Upper lobe of right lung (tissue), 1 donor: Measurements from ENCODE around the gene ZNF683. TPM values are rescaled to one million over a fixed set of nuclear protein-coding genes. Genes with fewer than 3 reads are reported as not detected.
"Not testable (repeated sequence)": the region's sequence is repeated elsewhere in the genome, so short reads cannot be mapped to it uniquely, and the experiment has no call there.

Source experiments
- ATAC-seq: fragments of 200-7000 bp; cut with Tn5 transposase; one replicate; pipeline ENCODE4 v1.9.1; 2020; ENCODE audit warnings: mild to moderate bottlenecking, moderate library complexity
- DNase-seq: peaks from one replicate; pipeline ENCODE4 v3.0.0-alpha.2; 2020
- H3K27ac ChIP-seq: fragments of 200-600 bp; one replicate; pipeline ENCODE4 v1.8.0; 2022
- H3K27me3 ChIP-seq: fragments of 200-600 bp; one replicate; pipeline ENCODE4 v1.8.0; 2022; ENCODE audit warnings: mild to moderate bottlenecking
- H3K36me3 ChIP-seq: fragments of 200-600 bp; one replicate; pipeline ENCODE4 v1.8.0; 2022
- H3K4me1 ChIP-seq: fragments of 200-600 bp; one replicate; pipeline ENCODE4 v1.8.0; 2022
- H3K4me3 ChIP-seq: fragments of 200-600 bp; one replicate; pipeline ENCODE4 v1.8.0; 2022; ENCODE audit warnings: mild to moderate bottlenecking
- H3K9me3 ChIP-seq: fragments of 200-600 bp; one replicate; pipeline ENCODE4 v1.8.0; 2022
- CTCF ChIP-seq: fragments of 200-600 bp; IDR thresholded peaks from one replicate; pipeline ENCODE4 v1.8.0; 2022; ENCODE audit warnings: antibody characterized with exemption
- intact Hi-C: fragments of 100-400 bp; cut with DNase I; formaldehyde crosslinking; loops from one replicate; pipeline ENCODE4 v1.11.0; 2022
- long read RNA-seq: library from polyadenylated mRNA; unstranded; transcript quantifications from one replicate; pipeline ENCODE4 v2.0.0, GENCODE V29; 2021
- total RNA-seq: library from RNA; stranded (reverse); fragmentation: NEBNext Ultra II Directional; extraction: Animal tissue kit (Norgen Biotek cat#: 25700); gene quantifications from one replicate; pipeline ENCODE4 v1.2.1, GENCODE V29; 2021
- donor health status: DM: no; HTN: yes; CAD: no; lungs with severe emphysema.

Gene ZNF683
- total RNA-seq, result 1.1 TPM
- long read RNA-seq, result 0 reads

- H3K27ac ChIP-seq, H3K9me3 ChIP-seq, DNase-seq, H3K27me3 ChIP-seq, intact Hi-C loops, H3K4me3 ChIP-seq, H3K4me1 ChIP-seq, H3K36me3 ChIP-seq, ATAC-seq: not testable (repeated sequence)
Measured at GRCh38 chr1:26372611-26373010, at the start of gene ZNF683. Gene ZNF683, minus strand, starts transcription at chr1:26372750. Its CDS starts 4,179 bp downstream, at chr1:26368571.

- no peak overlapping the region for H3K4me3 ChIP-seq
- ATAC-seq (no peak), DNase-seq (no peak)
- H3K36me3 ChIP-seq, result no peaks in the 10 kb centered on the region
- H3K4me1 ChIP-seq, result no peaks in the 10 kb centered on the region
- intact Hi-C loops, result no loop called here
- H3K27ac ChIP-seq, result no peak overlapping the region
- TF ChIP-seq CTCF, result no peak
- peaks cover 14% of the 10 kb centered on the region for H3K27me3 ChIP-seq
- no peaks in the 10 kb centered on the region for H3K9me3 ChIP-seq
Measured at GRCh38 chr1:26419494-26419893, 46.9 kb upstream of the ZNF683 start.

- Histone ChIP-seq H3K36me3 (no peaks in the 10 kb centered on the region), H3K27me3 (peaks cover 19% of the 10 kb centered on the region), H3K9me3 (no peaks in the 10 kb centered on the region), H3K27ac (no peak overlapping the region), H3K4me1 (no peaks in the 10 kb centered on the region), H3K4me3 (no peak overlapping the region)
- DNase-seq, result no peak
- TF ChIP-seq CTCF, result no peak
- intact Hi-C loops, result no loop called here
- ATAC-seq, result no peak
Measured at GRCh38 chr1:26418865-26419349, 46.4 kb upstream of the ZNF683 start.

- DNase-seq (peak; percentile 87), ATAC-seq (peak; percentile 98)
- H3K27me3 ChIP-seq, result peaks cover 36% of the 10 kb centered on the region
- no peaks in the 10 kb centered on the region for H3K9me3 ChIP-seq
- intact Hi-C loops, result no loop called here
- peak; percentile 89 for TF ChIP-seq CTCF
- H3K36me3 ChIP-seq, result no peaks in the 10 kb centered on the region
- H3K27ac ChIP-seq, result no peak overlapping the region
- no peaks in the 10 kb centered on the region for H3K4me1 ChIP-seq
- H3K4me3 ChIP-seq, result no peak overlapping the region
Measured at GRCh38 chr1:26417111-26417759, 44.7 kb upstream of the ZNF683 start.

GRCh38 chr1:26413031-26413430, 40.5 kb upstream of the ZNF683 start:
- intact Hi-C loops, result no loop called here
- Histone ChIP-seq H3K36me3 (no peaks in the 10 kb centered on the region), H3K9me3 (no peaks in the 10 kb centered on the region), H3K27me3 (peaks cover 66% of the 10 kb centered on the region), H3K27ac (no peak overlapping the region), H3K4me1 (no peaks in the 10 kb centered on the region), H3K4me3 (no peak overlapping the region)
- TF ChIP-seq CTCF, result no peak
- ATAC-seq (no peak), DNase-seq (peak; percentile 6)

- no peak for TF ChIP-seq CTCF
- peak; percentile 25 for DNase-seq
- Histone ChIP-seq H3K4me1 (no peaks in the 10 kb centered on the region), H3K36me3 (no peaks in the 10 kb centered on the region), H3K9me3 (no peaks in the 10 kb centered on the region), H3K27me3 (peaks cover 66% of the 10 kb centered on the region), H3K4me3 (no peak overlapping the region), H3K27ac (no peak overlapping the region)
- no peak for ATAC-seq
- intact Hi-C loops, result no loop called here
Measured at GRCh38 chr1:26412180-26412840, 39.8 kb upstream of the ZNF683 start.
